Right renal cortex interstitium (tissue), 3 donors: ENCODE results near the gene DDR2. TPM values are rescaled to one million over a fixed set of nuclear protein-coding genes. Genes with fewer than 3 reads are reported as not detected.
"Not testable (repeated sequence)": the region's sequence is repeated elsewhere in the genome, so short reads cannot be mapped to it uniquely, and the experiment has no call there.

Source experiments
- DNase-seq, 3 donors: peaks; one replicate each; pipeline ENCODE4 v3.0.0-alpha.2; 2013; ENCODE audit warnings: low read depth in 3 of 3, low spot score in 2 of 3
- polyA plus RNA-seq, 3 donors: library from polyadenylated mRNA; unstranded; fragments of 120-200 nt; gene quantifications; one replicate each; pipeline ENCODE4 v1.2.1, GENCODE V29; 2013; ENCODE audit not compliant: insufficient read length in 3 of 3

Gene DDR2
- polyA plus RNA-seq, result 10 to 100 TPM; 19.5 to 22.7 (median 22.6) TPM

DNA sequence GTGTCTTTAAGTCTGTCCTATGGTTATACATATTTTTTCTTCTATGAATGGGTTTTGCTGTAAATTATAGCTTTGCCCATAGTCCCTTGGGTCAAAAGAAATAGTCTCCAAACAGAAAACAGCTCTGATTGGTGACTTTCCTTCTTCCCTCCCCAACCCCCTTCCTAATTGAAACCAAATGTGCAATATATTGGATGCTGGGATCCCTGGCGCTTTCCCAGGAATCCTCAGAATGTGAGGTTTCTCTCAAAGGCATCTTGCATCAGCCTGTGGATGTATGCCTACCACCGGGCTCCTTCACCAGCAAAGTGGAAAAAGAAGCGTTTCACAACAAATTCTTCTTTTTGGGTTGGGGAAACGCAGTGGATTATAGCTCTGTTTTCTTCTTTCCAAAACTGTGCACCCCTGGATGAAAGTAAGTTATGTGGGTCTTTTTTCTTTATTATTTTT, at the start of gene DDR2:
Gene DDR2 (plus strand): TSS at position 248 of the 450 bp plus-strand sequence. CDS start 86,600 bp downstream, outside the sequence.
- peak in 2 of 3 donors; percentile 43 to 62 for DNase-seq

DNA sequence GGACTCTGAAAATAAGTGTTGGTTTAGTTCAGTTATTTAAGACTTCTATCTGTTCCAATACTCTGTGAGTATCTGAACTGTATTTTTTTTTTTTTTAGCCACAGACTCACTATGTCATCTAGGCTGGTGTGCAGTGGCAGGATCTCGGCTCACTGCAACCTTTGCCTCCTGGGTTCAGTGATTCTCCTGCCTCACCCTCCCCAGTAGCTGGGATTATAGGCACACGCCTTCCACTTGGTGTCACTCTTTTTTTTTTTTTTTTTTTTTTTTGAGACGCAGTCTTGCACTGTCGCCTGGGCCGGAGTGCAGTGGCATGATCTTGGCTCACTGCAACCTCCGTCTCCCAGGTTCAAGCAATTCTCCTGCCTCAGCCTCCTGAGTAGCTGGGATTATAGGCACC, 49.4 kb upstream of the DDR2 start:
- not testable (repeated sequence) for DNase-seq

DNA sequence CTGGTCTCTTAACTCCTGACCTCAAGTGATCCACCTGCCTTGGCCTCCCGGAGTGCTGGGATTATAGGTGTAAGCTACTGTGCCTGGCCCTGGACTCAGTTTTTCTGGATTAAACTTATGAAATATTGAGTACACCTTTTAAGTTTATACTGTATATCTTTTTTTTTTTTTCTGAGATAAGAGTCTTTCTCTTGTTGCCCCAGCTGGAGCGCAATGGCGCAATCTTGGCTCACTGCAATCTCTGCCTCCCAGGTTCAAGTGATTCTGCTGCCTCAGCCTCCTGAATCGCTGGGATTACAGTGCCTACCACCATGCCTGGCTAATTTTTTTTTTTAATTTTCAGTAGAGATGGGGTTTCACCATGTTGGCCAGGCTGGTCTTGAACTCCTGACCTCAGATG, 47.2 kb upstream of the DDR2 start:
- not testable (repeated sequence) for DNase-seq

DNA sequence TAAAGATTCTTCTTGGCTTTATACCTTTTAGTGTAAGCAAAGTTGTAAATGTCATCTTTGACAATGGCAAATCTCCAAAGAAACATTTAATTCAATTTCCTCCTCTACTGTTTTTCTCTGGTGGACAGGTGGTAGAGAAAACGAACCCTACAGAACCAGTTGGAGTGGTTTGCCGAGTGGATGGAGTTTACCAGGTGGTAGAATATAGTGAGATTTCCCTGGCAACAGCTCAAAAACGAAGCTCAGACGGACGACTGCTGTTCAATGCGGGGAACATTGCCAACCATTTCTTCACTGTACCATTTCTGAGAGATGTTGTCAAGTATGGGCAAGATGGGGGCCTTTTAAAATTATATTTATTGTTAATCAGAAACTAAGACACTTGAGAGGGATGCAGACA, 44.9 kb upstream of the DDR2 start:
- DNase-seq, result no peak

DNA sequence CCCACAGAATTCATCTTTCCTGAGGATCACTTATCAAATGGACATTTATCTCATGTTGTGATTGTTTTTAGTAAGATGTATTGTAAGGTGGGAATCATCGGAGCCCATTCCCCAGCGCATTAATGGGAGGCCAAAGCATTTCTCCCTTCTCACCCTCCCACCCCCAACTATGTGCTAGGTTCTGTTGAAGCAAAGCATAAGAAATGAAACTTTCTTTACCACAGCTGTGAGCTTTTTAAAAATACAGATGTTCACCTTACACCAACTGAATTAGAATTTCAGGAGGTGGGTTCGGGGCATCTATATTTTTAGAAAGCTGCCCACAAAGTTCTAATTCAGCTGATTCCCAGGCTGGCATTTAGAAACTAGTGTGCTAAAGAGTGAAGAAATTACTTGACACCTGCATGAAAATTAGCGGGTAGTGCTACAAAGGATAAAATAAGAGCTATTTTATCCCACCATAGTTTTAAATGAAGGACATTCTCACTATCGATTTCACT, 44.5 kb upstream of the DDR2 start:
- no peak for DNase-seq

DNA sequence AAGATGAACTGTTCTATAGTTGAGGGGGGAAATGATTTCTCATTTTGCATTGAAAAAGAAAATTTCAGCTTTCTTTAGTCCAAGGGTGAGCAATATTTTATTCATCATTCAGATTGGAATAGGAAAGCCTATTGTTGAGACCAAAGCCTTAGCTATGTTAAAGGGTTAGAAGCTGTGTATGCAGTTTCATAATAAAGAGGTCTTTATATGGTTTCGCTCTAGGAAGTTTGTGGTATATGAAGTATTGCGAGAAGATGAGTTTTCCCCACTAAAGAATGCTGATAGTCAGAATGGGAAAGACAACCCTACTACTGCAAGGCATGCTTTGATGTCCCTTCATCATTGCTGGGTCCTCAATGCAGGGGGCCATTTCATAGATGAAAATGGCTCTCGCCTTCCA, 42.2 kb upstream of the DDR2 start:
- DNase-seq, result no peak

DNA sequence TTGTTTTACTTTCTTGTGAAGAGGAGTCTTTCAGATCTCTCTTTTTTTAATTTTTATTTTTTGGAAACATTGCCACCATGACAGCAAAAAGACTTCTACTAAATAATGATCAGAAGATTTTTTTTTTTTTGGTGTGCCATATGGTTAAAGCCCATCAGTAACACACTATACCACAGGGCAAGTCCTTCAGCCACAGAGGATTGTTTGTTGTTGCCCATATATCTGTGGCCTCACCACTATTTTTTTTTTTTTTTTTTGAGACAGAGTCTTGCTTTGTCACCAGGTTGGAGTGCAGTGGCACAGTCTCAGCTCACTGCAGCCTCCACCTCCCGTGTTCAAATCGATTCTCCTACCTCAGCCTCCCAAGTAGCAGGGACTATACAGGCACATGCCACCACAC, 41.6 kb upstream of the DDR2 start:
- DNase-seq, result no peak

DNA sequence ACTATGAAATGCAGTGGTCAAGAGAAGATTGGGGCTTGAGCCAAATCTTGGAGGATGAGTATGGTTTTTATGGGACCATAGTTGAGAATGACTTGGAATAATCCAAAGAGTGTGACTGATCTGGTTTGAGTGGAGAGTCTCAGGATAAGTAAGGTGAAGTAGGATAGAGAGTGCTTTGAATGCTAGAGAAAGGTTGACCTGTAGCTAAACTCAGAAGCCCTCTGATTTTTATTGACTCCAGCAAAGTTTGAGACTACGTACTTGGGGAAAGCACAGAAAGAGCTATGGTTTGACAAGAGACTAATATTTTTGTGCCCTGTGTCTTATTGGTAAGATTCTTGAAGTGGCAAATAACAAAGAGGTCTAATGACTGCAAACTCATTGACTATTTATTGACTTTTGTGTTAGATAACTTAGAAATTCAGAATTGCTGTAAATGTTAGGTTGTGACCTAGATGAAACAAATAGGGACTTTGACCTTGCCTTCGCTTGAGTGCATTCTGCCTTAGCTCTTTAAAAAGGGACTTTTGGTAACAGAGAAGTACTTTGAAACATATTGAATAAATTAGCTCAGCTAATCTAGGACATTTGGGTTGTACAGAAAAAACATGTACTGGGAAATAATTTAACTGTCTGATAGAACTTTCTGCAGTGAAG, 35.6 kb upstream of the DDR2 start:
- no peak for DNase-seq

DNA sequence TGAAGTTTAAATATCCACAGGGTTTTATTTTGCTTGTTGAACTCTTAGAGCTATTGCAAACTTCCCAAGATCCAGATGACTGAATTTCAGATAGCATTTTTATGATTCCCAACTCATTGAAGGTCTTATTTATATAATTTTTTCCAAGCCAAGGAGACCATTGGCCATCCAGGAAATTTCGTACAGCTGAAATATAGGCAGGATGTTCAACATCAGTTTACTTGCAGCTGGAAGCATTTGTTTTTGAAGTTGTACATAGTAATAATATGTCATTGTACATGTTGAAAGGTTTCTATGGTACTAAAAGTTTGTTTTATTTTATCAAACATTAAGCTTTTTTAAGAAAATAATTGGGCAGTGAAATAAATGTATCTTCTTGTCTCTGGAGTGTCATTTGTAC, 32.8 kb upstream of the DDR2 start:
- DNase-seq, result no peak

DNA sequence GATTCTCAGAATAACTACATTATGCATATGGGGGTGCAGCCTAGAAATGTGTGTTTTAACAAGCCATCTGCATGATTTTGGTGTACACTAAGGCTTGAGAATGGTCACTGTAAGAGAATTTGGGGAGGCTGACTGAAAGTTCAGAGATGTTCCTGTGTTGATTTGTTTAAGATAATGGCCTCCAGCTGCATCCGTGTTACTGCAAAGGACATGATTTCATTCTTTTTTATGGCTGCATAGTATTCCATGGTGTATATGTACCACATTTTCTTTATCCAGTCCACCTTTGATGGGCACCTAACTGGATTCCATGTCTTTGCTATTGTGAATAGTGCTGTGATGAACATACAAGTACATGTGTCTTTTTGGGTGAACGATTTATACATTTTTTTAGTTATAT, 29.1 kb upstream of the DDR2 start:
- DNase-seq, result not testable (repeated sequence)

DNA sequence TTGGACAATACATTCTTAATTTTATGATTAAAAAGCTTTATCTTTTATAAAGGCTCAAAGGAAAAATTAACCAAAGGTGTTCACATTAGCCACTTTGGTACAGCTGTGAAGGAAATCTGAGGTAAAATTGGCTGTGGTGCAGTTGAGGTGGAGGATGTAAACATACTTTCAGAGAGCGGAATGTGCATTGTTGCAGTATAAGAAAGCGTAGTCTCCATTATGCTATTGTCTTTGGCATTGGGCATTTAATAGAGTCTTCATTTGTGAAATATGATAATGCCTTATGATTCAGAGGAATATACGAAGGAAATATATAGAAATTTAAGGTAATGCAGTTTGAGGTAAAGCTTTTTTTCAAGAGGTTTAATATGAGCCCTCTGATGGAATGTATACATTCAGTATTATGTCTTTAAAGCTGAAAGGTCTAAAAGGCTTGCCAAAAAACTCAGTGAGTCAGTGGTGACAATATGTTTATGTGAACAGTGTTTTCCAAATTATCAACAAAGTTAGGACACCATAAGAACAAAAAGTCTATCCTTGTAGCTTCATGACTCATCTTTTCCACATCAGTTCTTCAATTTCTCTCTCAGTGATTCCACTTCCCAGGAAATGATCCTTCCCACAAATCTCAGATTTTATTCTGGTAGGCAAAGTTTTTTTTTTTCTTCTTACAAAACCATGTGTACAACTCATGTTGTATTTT, 26.9 kb upstream of the DDR2 start:
- DNase-seq, result no peak

DNA sequence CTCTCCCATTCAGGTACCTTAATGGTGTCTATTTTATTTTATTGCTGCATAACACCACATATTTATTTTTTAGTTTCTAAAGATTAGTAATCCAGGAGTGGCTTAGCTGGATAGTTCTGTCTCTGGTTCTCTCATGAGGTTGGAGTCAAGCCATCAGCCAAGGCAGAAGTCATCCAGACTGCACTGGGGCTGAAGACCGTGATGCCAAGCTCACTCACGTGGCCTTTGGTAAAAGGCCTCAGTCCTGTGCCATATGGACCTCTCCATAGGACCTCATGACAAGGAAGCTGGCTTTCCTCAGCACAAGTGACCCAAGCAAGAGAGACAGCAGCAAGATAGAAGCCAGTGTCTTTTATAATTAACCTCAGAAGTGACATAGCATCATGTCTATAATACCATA, 23.0 kb upstream of the DDR2 start:
- no peak for DNase-seq

DNA sequence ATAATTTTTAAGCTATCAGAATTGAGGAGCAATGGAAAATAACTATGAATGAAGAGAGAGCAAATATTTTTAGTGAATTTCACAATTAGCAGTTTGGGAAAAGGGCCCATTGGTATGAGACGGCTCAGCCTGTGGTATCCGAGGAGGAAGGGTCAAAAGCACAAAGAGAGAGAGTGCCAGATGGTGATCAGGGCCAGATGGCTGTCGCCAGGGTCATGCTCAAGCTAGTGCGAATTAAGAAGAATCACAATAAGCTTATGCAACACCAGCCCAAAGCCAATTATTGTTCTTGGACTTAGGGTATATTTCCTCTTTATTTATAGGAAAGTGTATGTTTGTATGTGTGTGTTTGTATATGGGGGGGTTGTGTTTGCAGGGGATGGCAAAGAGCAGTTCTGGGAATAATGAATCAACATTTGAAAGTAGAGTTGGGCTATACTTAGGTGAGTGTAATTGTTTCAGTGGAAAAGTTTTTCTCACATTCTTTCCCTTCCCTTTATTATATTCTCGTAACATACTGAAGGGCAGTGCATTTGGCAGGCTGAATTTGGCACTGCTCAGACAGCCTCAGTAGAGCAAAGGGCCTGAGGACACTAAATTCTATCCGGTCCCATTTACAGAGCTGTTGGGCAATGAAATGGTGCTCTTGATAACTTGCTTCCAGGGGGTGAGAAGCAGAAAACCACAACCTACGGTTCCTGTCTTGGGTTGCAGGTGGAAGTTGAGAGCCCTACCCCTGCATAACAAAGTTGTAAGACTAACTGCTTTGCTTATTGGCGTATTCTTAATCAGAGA, 19.5 kb upstream of the DDR2 start:
- DNase-seq, result no peak

DNA sequence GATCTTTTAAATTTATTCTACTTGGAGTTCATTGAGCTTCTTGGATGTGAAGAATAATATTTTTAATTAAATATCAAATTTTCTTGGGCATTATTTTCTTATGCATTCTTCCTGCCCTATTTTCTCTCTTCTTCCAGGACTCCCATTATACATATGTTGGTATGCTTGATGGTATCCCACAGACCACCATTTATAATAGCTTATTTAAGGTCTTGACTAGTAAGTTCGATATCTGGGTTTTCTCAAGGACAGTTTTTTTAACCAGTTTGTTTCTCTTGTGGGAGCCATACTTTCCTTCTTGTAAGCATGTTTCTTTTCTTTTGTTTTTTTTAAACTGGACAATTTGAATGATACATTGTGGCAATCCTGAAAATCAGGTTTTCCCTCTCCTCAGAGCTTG, 15.4 kb upstream of the DDR2 start:
- no peak for DNase-seq

DNA sequence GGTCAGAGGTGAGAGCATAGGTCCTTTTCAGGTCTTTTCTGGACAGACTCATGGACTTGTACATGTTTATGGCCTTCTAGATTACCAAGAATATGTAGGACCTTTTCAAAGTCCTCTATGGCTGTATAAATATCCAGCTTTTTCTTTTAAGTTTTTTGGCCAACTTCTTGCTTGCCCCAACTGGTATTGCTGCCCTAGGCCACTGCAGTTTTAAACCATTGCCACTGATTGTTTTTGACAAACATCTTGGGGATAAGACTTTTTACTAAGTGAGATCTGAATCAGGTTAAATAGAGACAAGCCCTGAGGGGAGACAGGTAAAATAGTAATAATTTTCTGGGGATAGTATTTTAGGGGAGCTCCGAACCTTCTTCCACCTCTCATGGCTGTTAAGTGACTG, 14.8 kb upstream of the DDR2 start:
- DNase-seq, result no peak

DNA sequence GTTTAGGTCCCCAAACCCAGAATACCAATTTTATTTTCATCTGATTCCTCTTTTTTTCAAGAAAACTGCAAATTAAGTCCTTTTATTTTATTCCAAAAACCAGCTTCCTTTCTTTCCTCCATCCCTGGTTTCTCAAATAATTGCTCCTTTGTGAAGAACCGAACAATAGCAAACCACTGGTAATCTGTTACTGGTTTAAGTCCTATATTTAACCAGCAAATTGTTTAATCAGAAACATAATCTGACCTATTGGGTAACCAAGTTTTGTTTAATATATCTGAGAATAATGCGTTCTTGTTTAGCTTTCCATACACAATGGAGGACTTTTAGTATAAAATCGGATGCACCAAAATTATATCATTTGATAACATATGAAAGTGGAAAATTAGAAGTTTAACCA, 13.2 kb upstream of the DDR2 start:
- no peak for DNase-seq

DNA sequence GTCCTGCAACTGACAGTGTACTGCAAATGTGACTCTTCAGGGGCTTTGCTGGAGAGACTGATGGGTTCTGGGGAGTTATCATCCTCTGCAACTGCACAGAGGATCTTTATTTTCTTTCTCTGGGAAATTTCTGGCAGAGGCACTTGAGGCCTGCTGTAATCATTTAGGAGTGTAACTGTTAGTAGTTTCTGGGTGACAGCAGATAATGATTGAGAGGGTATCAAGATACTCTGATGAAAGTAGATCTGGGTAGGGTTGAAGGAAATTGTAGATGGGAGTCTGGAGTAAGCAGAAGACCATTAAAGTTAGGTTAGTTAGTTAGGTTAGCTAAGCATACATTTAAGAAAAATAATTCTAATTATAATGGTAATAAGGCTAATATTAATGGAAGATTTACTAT, 11.0 kb upstream of the DDR2 start:
- DNase-seq, result no peak

DNA sequence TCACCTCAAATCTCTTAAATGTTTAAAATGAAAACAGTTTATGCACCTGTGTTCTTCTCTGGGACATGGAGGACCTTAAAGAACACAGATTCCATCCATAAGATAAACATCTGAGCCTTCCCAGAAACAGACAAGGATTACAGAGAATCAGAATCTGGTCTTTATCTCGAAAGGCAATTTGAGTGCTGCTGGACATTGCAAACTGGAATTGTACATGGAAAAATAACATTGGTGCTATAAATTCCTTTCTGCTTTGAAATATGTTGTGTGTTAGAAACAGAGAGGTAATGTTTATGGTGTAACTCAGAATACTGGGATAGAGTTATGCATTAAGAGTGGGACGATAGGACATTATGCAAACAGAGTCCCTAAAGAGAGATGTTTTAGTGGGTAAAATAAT, 6.6 kb upstream of the DDR2 start:
- no peak for DNase-seq

DNA sequence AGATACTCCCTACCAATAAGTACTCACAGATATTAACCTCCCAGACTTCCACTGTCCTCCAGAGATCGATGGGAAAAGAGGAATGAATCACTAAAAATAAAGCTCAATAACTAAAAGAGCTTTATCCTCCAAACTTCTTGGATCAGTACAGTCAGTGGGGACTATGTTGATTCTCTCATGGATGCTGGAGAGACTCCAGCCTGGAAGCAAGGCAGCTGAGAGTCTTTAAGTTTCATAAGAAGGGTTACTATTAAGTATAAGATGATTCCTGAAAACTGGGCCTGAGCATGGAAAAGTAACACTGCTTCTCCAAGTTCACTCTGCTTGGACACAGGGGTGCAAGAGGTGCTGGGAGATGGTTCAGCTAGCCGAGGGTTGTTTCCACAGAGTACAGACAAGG, 6.2 kb upstream of the DDR2 start:
- DNase-seq, result no peak

DNA sequence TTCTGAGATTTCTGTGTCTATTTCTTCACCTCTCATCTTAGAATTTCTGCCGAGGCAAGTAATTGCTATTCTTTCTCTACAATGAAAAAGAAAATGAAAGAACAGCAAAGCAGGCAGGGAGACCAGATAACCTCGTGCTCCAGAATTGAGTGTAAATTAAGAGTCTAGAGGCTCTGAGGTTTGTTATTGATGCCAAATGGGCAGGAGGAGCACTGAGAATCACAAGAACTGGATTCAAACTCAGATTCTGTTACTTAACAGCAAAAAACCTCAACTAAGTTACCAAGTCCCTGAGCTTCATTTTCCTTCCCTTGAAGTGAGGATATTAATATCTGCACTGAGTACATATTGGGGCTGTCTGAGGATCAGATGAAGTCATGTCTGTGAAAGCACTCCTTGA, 5.5 kb upstream of the DDR2 start:
- DNase-seq, result no peak

DNA sequence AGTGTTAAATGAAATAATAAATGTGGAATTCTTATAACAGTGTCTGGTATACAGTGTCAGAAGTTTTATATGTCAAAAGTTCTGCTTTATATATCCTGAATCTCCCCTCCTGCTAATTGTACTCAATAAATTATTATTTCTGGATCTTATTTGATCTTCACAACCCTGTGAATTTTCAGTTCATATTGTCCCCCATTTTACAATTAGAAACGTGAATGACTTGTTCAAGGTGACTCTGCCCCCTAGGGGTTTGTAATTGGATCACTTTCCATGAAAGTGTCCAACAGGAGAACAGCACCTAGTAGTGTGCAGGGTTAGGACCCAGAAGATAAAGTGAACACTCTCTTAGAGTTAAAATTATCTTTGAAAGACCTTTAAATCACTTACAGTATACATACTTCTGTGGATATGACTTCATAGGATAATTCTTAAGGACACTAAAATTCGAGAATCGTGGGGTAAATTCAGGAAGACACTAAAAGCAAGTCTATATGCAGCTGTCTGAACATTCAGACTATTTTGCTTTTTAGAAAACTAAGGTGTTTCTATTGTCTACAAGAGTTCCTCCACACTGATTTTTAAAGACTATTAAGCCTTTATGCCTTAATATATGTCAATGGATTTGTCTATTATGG, 4.5 kb upstream of the DDR2 start:
- no peak for DNase-seq
